ENCODE data around the gene ZNF669.

Gene ZNF669

DNA sequence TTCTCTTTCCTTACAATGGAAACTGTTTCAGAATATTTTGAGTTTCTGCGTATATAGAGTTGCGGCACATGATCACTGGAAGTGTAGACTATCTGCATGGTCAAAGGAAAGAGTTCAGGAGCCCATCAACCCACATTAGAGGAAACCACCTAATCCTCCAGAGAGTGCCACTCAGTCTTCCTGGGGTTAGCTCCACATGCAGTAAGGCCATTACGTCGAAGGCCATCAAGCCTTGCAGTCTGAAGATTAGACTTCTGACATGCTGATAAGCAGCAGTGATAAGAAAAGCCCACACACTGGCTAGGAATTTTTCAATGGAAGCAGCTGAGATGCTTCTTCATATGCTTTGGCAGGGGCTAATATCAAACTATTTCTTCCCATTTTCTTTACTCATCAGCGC is 7.6 kb downstream of the ZNF669 start:
- DNase-seq (ENCODE audit: low read depth) = no peak
- in situ Hi-C loops (cut with HindIII; ENCODE audit: low sequenced_read_pairs) = no loop called here

GRCh38 chr1:247096112-247096511 is 8.0 kb downstream of the ZNF669 start:
- in situ Hi-C loops (cut with HindIII; ENCODE audit: low sequenced_read_pairs) = no loop called here
- no peak overlapping the region for H3K4me3 ChIP-seq (ENCODE audit: low read depth, low read length)
- DNase-seq (ENCODE audit: low read depth) = no peak
- TF ChIP-seq, protein P1, sequence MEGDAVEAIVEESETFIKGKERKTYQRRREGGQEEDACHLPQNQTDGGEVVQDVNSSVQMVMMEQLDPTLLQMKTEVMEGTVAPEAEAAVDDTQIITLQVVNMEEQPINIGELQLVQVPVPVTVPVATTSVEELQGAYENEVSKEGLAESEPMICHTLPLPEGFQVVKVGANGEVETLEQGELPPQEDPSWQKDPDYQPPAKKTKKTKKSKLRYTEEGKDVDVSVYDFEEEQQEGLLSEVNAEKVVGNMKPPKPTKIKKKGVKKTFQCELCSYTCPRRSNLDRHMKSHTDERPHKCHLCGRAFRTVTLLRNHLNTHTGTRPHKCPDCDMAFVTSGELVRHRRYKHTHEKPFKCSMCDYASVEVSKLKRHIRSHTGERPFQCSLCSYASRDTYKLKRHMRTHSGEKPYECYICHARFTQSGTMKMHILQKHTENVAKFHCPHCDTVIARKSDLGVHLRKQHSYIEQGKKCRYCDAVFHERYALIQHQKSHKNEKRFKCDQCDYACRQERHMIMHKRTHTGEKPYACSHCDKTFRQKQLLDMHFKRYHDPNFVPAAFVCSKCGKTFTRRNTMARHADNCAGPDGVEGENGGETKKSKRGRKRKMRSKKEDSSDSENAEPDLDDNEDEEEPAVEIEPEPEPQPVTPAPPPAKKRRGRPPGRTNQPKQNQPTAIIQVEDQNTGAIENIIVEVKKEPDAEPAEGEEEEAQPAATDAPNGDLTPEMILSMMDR (IDR thresholded peaks at IDR 0.05; ENCODE audit: low read depth, low read length, missing control alignments) = no peak

More for the DNA sequence above, 7.6 kb downstream of the ZNF669 start:
- no peak overlapping the region for H3K4me3 ChIP-seq (ENCODE audit: low read depth, low read length)
- TF ChIP-seq, protein P1 (IDR thresholded peaks at IDR 0.05; ENCODE audit: low read depth, low read length, missing control alignments) = no peak

DNA sequence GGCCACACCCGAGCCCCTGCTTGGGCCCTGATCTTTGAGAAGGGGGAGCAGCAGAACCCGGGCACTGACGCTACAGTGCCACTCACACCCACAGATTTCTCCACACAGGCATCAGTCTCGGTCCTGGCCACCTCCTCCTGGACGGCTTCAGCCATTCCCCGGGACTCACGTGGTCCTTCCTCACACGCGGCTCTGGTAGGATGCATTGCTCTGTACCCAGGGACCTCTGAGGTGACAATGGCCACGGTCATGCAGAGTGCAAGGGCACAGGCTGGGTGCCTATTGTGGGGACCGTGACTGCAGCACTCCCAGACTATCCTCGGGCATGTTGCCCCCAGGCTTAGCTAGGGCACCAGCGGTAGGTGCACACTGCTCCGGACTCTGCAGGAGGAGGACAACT is 13.7 kb downstream of the ZNF669 start:
- in situ Hi-C loops (cut with HindIII; ENCODE audit: low sequenced_read_pairs) = no loop called here
- no peak overlapping the region for H3K4me3 ChIP-seq (ENCODE audit: low read depth, low read length)
- no peak for DNase-seq (ENCODE audit: low read depth)
- TF ChIP-seq, protein P1 (IDR thresholded peaks at IDR 0.05; ENCODE audit: low read depth, low read length, missing control alignments) = no peak

GRCh38 chr1:247089616-247090375 is 14.4 kb downstream of the ZNF669 start:
- TF ChIP-seq, protein P1 (IDR thresholded peaks at IDR 0.05; ENCODE audit: low read depth, low read length, missing control alignments) = no peak
- no peak overlapping the region for H3K4me3 ChIP-seq (ENCODE audit: low read depth, low read length)
- in situ Hi-C loops (cut with HindIII; ENCODE audit: low sequenced_read_pairs) = no loop called here
- DNase-seq (ENCODE audit: low read depth) = no peak

DNA sequence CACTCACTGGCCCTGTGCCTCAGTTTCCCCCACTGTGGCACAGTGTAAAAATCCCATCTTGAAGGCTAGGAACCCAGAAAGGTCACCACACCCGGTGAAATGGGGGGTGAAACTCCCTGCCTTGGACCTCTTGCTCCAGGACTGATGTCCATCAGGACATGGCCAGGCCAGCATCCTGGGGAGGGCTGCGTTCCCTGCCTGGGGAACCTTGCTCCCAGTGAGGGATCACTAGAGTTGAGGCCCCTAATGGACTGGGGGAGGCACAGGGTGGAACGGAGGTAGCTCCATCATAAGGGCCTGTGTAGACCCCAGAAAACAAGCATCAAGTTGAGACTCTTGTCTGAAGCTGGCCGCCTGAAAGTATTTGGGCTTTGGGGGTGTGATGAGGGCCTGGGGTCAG is 15.2 kb downstream of the ZNF669 start:
- no peak for DNase-seq (ENCODE audit: low read depth)
- in situ Hi-C loops (cut with HindIII; ENCODE audit: low sequenced_read_pairs) = no loop called here
- no peak overlapping the region for H3K4me3 ChIP-seq (ENCODE audit: low read depth, low read length)
- TF ChIP-seq, protein P1 (IDR thresholded peaks at IDR 0.05; ENCODE audit: low read depth, low read length, missing control alignments) = no peak

DNA sequence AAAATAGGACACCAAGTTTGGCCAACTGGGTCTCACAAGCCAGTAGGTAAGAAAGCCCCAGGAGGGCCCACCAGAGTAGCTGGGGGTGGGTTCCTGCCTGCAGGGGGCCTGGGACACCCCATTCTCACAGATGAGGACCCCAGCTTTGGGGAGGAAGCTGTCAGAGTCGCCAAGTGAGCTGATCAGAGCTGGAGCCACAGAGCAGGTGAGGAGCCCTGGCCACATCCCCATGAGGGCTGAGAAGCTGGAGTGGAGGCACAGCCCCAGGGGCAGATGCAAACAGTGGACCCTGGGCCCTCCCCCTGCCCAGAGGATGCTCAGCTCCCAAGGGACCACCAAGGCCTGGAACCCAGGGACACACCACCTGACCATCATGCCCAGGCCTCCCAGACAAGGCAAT is 16.9 kb downstream of the ZNF669 start:
- in situ Hi-C loops (cut with HindIII; ENCODE audit: low sequenced_read_pairs) = no loop called here
- H3K4me3 ChIP-seq (ENCODE audit: low read depth, low read length) = no peak overlapping the region
- no peak for DNase-seq (ENCODE audit: low read depth)
- TF ChIP-seq, protein P1 (IDR thresholded peaks at IDR 0.05; ENCODE audit: low read depth, low read length, missing control alignments) = no peak
